OCI-LY1 (cell line): ENCODE data around the gene GPR137B.

Experiments used
- H2AFZ ChIP-seq: fragments of 200-600 bp; sonication (generic), shearing (Covaris generic); 2 replicates; pipeline ENCODE4 v1.6.0; 2014; ENCODE audit warnings: antibody characterized with exemption, mild to moderate bottlenecking, low read length
- H3F3A ChIP-seq: fragments of 200-600 bp; sonication (generic), shearing (Covaris generic); 2 replicates; pipeline ENCODE4 v1.6.0; 2014; ENCODE audit warnings: mild to moderate bottlenecking, antibody characterized with exemption, low read length, moderate library complexity; ENCODE audit not compliant: insufficient read depth
- H3K27ac ChIP-seq: fragments of 200-600 bp; sonication (generic); 2 replicates; pipeline ENCODE4 v1.5.1; 2014; ENCODE audit warnings: low read length, mixed run types, mild to moderate bottlenecking, low read depth; ENCODE audit not compliant: poor library complexity, severe bottlenecking
- H3K27me3 ChIP-seq: fragments of 200-600 bp; sonication (generic); 2 replicates; pipeline ENCODE4 v1.6.0; 2014; ENCODE audit warnings: antibody characterized with exemption, mild to moderate bottlenecking, low read length, moderate library complexity; ENCODE audit not compliant: insufficient read depth
- H3K36me3 ChIP-seq: fragments of 200-600 bp; sonication (generic); 2 replicates; pipeline ENCODE4 v1.6.1; 2014; ENCODE audit warnings: mild to moderate bottlenecking, antibody characterized with exemption, low read length, moderate library complexity, mixed read lengths; ENCODE audit not compliant: insufficient read depth
- H3K4me1 ChIP-seq: fragments of 200-600 bp; sonication (generic); 2 replicates; pipeline ENCODE4 v1.5.1; 2014; ENCODE audit warnings: mild to moderate bottlenecking, low read length, moderate library complexity; ENCODE audit not compliant: insufficient read depth, severe bottlenecking
- H3K4me2 ChIP-seq: fragments of 200-600 bp; sonication (generic), shearing (Covaris generic); 2 replicates; pipeline ENCODE4 v1.6.1; 2014; ENCODE audit warnings: low read length
- H3K4me3 ChIP-seq: fragments of 200-600 bp; sonication (generic); 2 replicates; pipeline ENCODE4 v1.5.1; 2014; ENCODE audit warnings: low read length, low read depth, mild to moderate bottlenecking, mixed read lengths; ENCODE audit not compliant: poor library complexity, severe bottlenecking
- H3K79me2 ChIP-seq: fragments of 200-600 bp; shearing (Covaris generic); 2 replicates; pipeline ENCODE4 v1.6.1; 2016; ENCODE audit warnings: mixed run types, low read length, mixed read lengths; ENCODE audit not compliant: insufficient read depth
- H3K9ac ChIP-seq: fragments of 200-600 bp; sonication (generic), shearing (Covaris generic); 2 replicates; pipeline ENCODE4 v1.6.1; 2014; ENCODE audit warnings: mild to moderate bottlenecking, low read length, mixed read lengths
- H3K9me2 ChIP-seq: fragments of 200-600 bp; sonication (generic), shearing (Covaris generic); 2 replicates; pipeline ENCODE4 v1.6.1; 2014; ENCODE audit warnings: low read depth, mild to moderate bottlenecking, low read length, mixed read lengths
- H3K9me3 ChIP-seq: fragments of 200-600 bp; shearing (Covaris generic); 2 replicates; pipeline ENCODE4 v1.6.1; 2014; ENCODE audit warnings: low read length, mixed read lengths
- H4K20me1 ChIP-seq: fragments of 200-600 bp; sonication (generic), shearing (Covaris generic); 2 replicates; pipeline ENCODE4 v1.6.0; 2016; ENCODE audit warnings: mild to moderate bottlenecking, low read length; ENCODE audit not compliant: insufficient read depth
- CTCF ChIP-seq: fragments of 200-600 bp; sonication (generic), shearing (Covaris generic); IDR thresholded peaks from 2 replicates; pipeline ENCODE4 v1.5.1; 2017; ENCODE audit warnings: mild to moderate bottlenecking, antibody characterized with exemption, low read length, moderate library complexity, mixed read lengths
- EZH2 ChIP-seq: fragments of 200-600 bp; sonication (generic), shearing (Covaris generic); IDR thresholded peaks from 2 replicates; pipeline ENCODE4 v1.8.0; 2017; ENCODE audit warnings: borderline replicate concordance, mixed run types, mild to moderate bottlenecking, antibody characterized with exemption, low read length, moderate library complexity, mixed read lengths

The GPR137B gene

GRCh38 chr1:236123563-236123962, 18.8 kb upstream of the GPR137B start:
- H3K27me3 ChIP-seq = no peaks in the 10 kb centered on the region
- TF ChIP-seq CTCF = no peak
- TF ChIP-seq EZH2 = no peak
- no peak overlapping the region for H3K9ac ChIP-seq
- no peak overlapping the region for H3K4me3 ChIP-seq
- H3K4me2 ChIP-seq = no peak overlapping the region
- H3K9me3 ChIP-seq = no peaks in the 10 kb centered on the region
- no peaks in the 10 kb centered on the region for H3K4me1 ChIP-seq
- H3K36me3 ChIP-seq = no peaks in the 10 kb centered on the region
- H2AFZ ChIP-seq = no peak overlapping the region
- H3F3A ChIP-seq = no peaks in the 10 kb centered on the region
- no peaks in the 10 kb centered on the region for H3K79me2 ChIP-seq
- H4K20me1 ChIP-seq = no peaks in the 10 kb centered on the region
- H3K27ac ChIP-seq = no peak overlapping the region
- H3K9me2 ChIP-seq = no peaks in the 10 kb centered on the region

GRCh38 chr1:236124965-236125364, 17.4 kb upstream of the GPR137B start:
- H3K79me2 ChIP-seq = no peaks in the 10 kb centered on the region
- no peak overlapping the region for H3K4me3 ChIP-seq
- TF ChIP-seq CTCF (peak; percentile 44; the same call in 1 of the 2 replicates), EZH2 (no peak)
- H2AFZ ChIP-seq = no peak overlapping the region
- H3K9me3 ChIP-seq = no peaks in the 10 kb centered on the region
- no peaks in the 10 kb centered on the region for H3K27me3 ChIP-seq
- H3K36me3 ChIP-seq = no peaks in the 10 kb centered on the region
- no peak overlapping the region for H3K9ac ChIP-seq
- H3K27ac ChIP-seq = no peak overlapping the region
- no peak overlapping the region for H3K4me2 ChIP-seq
- no peaks in the 10 kb centered on the region for H4K20me1 ChIP-seq
- H3K4me1 ChIP-seq = peaks cover 5% of the 10 kb centered on the region
- no peaks in the 10 kb centered on the region for H3F3A ChIP-seq
- H3K9me2 ChIP-seq = no peaks in the 10 kb centered on the region

DNA sequence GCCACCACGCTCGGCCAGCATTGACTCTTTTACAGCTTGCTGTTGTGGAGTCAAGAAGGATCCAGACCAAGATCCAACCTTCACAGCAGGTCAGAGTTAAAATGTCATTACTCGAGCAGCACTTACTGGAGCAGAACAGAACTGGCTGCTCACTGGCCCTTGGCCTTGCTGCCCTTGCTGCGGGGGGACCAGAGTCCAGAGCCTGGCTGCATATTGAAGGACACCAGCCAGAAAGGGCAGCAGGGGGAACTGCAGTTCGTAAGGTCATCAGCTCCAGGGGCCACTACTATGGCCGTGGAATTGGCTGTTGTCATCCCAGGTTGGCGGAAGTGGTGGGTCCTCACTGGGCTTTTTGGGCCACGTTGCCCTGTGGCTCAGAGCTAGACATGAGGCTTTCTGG, 15.3 kb upstream of the GPR137B start:
- no peak for TF ChIP-seq EZH2
- no peak for TF ChIP-seq CTCF
- no peaks in the 10 kb centered on the region for H3K27me3 ChIP-seq
- no peaks in the 10 kb centered on the region for H3K79me2 ChIP-seq
- H3K36me3 ChIP-seq = no peaks in the 10 kb centered on the region
- no peak overlapping the region for H3K4me3 ChIP-seq
- no peaks in the 10 kb centered on the region for H3F3A ChIP-seq
- no peak overlapping the region for H3K4me2 ChIP-seq
- H4K20me1 ChIP-seq = no peaks in the 10 kb centered on the region
- H3K9ac ChIP-seq = no peak overlapping the region
- H3K9me2 ChIP-seq = no peaks in the 10 kb centered on the region
- peaks cover 5% of the 10 kb centered on the region for H3K4me1 ChIP-seq
- H2AFZ ChIP-seq = no peak overlapping the region
- no peaks in the 10 kb centered on the region for H3K9me3 ChIP-seq
- no peak overlapping the region for H3K27ac ChIP-seq
